HEK293 (cell line): Measurements from ENCODE around the gene IFI27L1.

Source experiments
- CTCF ChIA-PET: fragments of 350-600 bp; formaldehyde crosslinking; extraction: SDS; loops from one replicate; lab custom pipeline; 2021; ENCODE audit warnings: antibody characterized with exemption; lab: Yijun Ruan, JAX
- POLR2A ChIA-PET: fragments of 300-600 bp; formaldehyde crosslinking; extraction: SDS; loops from one replicate; lab custom pipeline; 2020; ENCODE audit warnings: antibody characterized with exemption, inconsistent platforms; lab: Yijun Ruan, JAX
- H3K27ac ChIP-seq: fragments of 200-500 bp; sonication (Bioruptor generic); 2 replicates; pipeline ENCODE4 v1.5.1; 2014; ENCODE audit warnings: low read depth, low read length, control low read depth, inconsistent platforms; ENCODE audit errors: extremely low read depth
- H3K36me3 ChIP-seq, 2 experiments: fragments of 200-500 bp in 1 of 2; sonication (Bioruptor generic) in 1 of 2; 1 replicate in 1 of 2; 2 replicates in 1 of 2; pipeline ENCODE4 v1.5.1; 2014 to 2017; ENCODE audit warnings: inconsistent platforms in 2 of 2, low read length in 2 of 2; ENCODE audit not compliant: control insufficient read depth in 2 of 2, insufficient read depth in 1 of 2
- H3K4me1 ChIP-seq: fragments of 200-500 bp; sonication (Bioruptor generic); 2 replicates; pipeline ENCODE4 v1.5.1; 2014; ENCODE audit warnings: mild to moderate bottlenecking, low read length, inconsistent platforms; ENCODE audit not compliant: control insufficient read depth, insufficient read depth
- H3K4me3 ChIP-seq: 2 replicates; pipeline ENCODE4 v1.5.1; 2011; ENCODE audit warnings: low read depth, mild to moderate bottlenecking, control low read depth, low read length, moderate library complexity
- H3K9me3 ChIP-seq: fragments of 200-500 bp; sonication (Bioruptor generic); 2 replicates; pipeline ENCODE4 v1.5.1; 2014; ENCODE audit warnings: low read depth, low read length, inconsistent platforms; ENCODE audit not compliant: control insufficient read depth, insufficient read depth
- BCL11B ChIP-seq: fragments of 450-650 bp; formaldehyde crosslinking; IDR thresholded peaks from 2 replicates; pipeline ENCODE4 v1.5.1; 2016; ENCODE audit warnings: low read depth, missing biosample characterization, missing genetic modification characterization
- GLI2 ChIP-seq: fragments of 450-650 bp; formaldehyde crosslinking; IDR thresholded peaks from 2 replicates; pipeline ENCODE4; 2017; ENCODE audit warnings: missing biosample characterization, missing genetic modification characterization, low read depth, borderline replicate concordance
- GLIS1 ChIP-seq: fragments of 450-650 bp; formaldehyde crosslinking; IDR thresholded peaks from 2 replicates; pipeline ENCODE4 v1.5.1; 2016; ENCODE audit warnings: missing biosample characterization, missing genetic modification characterization
- KLF1 ChIP-seq: fragments of 450-650 bp; formaldehyde crosslinking; IDR thresholded peaks from 2 replicates; pipeline ENCODE4 v1.5.1; 2016; ENCODE audit warnings: missing biosample characterization, missing genetic modification characterization
- KLF16 ChIP-seq: fragments of 450-650 bp; formaldehyde crosslinking; IDR thresholded peaks from 2 replicates; pipeline ENCODE4 v1.5.1; 2017; ENCODE audit warnings: missing biosample characterization, missing genetic modification characterization
- KLF17 ChIP-seq: fragments of 450-650 bp; formaldehyde crosslinking; IDR thresholded peaks from 2 replicates; pipeline ENCODE4 v1.5.1; 2016; ENCODE audit warnings: missing biosample characterization, missing genetic modification characterization
- TCF7L2 ChIP-seq: IDR thresholded peaks from 2 replicates; pipeline ENCODE4 v1.6.1; 2011; ENCODE audit warnings: low read depth, mild to moderate bottlenecking, inconsistent platforms, low read length, moderate library complexity, borderline replicate concordance
- ZFHX2 ChIP-seq: fragments of 450-650 bp; formaldehyde crosslinking; conservative IDR thresholded peaks from 2 replicates; pipeline ENCODE4 v1.5.1; 2016; ENCODE audit warnings: missing biosample characterization, missing genetic modification characterization
- ZIC2 ChIP-seq: fragments of 450-650 bp; formaldehyde crosslinking; IDR thresholded peaks from 2 replicates; pipeline ENCODE4 v1.5.1; 2016; ENCODE audit warnings: missing biosample characterization, missing genetic modification characterization
- ZNF133 ChIP-seq: fragments of 450-650 bp; formaldehyde crosslinking; IDR thresholded peaks from 2 replicates; pipeline ENCODE4 v1.5.1; 2016; ENCODE audit warnings: missing biosample characterization, missing genetic modification characterization
- ZNF140 ChIP-seq: fragments of 450-650 bp; formaldehyde crosslinking; IDR thresholded peaks from 2 replicates; pipeline ENCODE4 v1.5.1; 2016; ENCODE audit warnings: missing biosample characterization, missing genetic modification characterization
- ZNF169 ChIP-seq: fragments of 450-650 bp; formaldehyde crosslinking; IDR thresholded peaks from 2 replicates; pipeline ENCODE4 v1.5.1; 2016; ENCODE audit warnings: missing biosample characterization, missing genetic modification characterization
- ZNF266 ChIP-seq: fragments of 450-650 bp; formaldehyde crosslinking; IDR thresholded peaks from 2 replicates; pipeline ENCODE4 v1.5.1; 2016; ENCODE audit warnings: missing biosample characterization, missing genetic modification characterization, low read depth
- ZNF274 ChIP-seq, 2 experiments: fragments of 200-500 bp in 1 of 2; fragments of 450-650 bp in 1 of 2; sonication (Bioruptor generic) in 1 of 2; formaldehyde crosslinking in 1 of 2; IDR thresholded peaks; 2 replicates each; pipeline versions ENCODE4 v1.5.1 to v1.6.1; 2014 to 2016; ENCODE audit warnings: borderline replicate concordance in 1 of 2, inconsistent platforms in 1 of 2, low read length in 1 of 2, missing biosample characterization in 1 of 2, missing genetic modification characterization in 1 of 2
- ZNF354C ChIP-seq: fragments of 450-650 bp; formaldehyde crosslinking; IDR thresholded peaks from 2 replicates; pipeline ENCODE4 v1.5.1; 2016; ENCODE audit warnings: missing biosample characterization, missing genetic modification characterization, low read depth, borderline replicate concordance
- ZNF518A ChIP-seq: fragments of 450-650 bp; formaldehyde crosslinking; conservative IDR thresholded peaks from 2 replicates; pipeline ENCODE4 v1.5.1; 2016; ENCODE audit warnings: low read depth, missing biosample characterization, missing genetic modification characterization
- ZNF624 ChIP-seq: fragments of 450-650 bp; formaldehyde crosslinking; IDR thresholded peaks from 2 replicates; pipeline ENCODE4 v1.5.1; 2017; ENCODE audit warnings: missing biosample characterization, missing genetic modification characterization
- ZSCAN16 ChIP-seq: fragments of 450-650 bp; formaldehyde crosslinking; IDR thresholded peaks from 2 replicates; pipeline ENCODE4 v1.5.1; 2016; ENCODE audit warnings: missing biosample characterization, missing genetic modification characterization
- ZSCAN23 ChIP-seq: fragments of 450-650 bp; formaldehyde crosslinking; IDR thresholded peaks from 2 replicates; pipeline ENCODE4 v1.5.1; 2016; ENCODE audit warnings: missing biosample characterization, missing genetic modification characterization
- TF ChIP-seq, protein P1 (sequence below): sonication (generic); formaldehyde crosslinking; IDR thresholded peaks from 2 replicates; pipeline ENCODE4 v1.8.1; 2022; ENCODE audit warnings: mild to moderate bottlenecking, moderate library complexity, missing genetic modification reagents
- TF ChIP-seq, protein P2 (sequence below): fragments of 450-650 bp; formaldehyde crosslinking; IDR thresholded peaks from 2 replicates; pipeline ENCODE4 v1.5.1; 2016; ENCODE audit warnings: missing biosample characterization, missing genetic modification characterization, low read depth

Gene IFI27L1

DNA sequence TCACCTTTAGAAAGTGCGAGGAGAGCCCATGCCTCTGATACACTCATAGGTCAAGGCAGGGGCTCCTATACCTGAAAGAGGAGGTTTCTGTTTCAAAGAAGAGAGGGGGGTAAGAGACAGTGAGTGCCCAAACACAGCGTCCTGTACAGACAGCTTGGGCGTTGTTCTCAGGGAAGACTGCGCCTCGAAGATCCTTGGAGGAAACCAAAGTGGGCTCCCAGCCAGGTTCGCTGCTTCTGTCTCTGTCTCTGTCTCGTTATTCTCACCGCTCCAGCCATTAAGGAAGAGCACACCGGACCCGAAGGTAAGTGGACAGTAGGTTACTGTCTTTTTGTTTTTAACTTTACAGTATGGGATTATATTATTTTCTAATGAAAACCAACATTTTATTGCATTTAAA lies 23.6 kb downstream of the IFI27L1 start (continued):
- TF ChIP-seq, protein P1, sequence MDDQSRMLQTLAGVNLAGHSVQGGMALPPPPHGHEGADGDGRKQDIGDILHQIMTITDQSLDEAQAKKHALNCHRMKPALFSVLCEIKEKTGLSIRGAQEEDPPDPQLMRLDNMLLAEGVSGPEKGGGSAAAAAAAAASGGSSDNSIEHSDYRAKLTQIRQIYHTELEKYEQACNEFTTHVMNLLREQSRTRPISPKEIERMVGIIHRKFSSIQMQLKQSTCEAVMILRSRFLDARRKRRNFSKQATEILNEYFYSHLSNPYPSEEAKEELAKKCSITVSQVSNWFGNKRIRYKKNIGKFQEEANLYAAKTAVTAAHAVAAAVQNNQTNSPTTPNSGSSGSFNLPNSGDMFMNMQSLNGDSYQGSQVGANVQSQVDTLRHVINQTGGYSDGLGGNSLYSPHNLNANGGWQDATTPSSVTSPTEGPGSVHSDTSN (CRISPR knock-in tag) = no peak
- no peak for TF ChIP-seq ZNF266 (tag by site-specific recombination)
- TF ChIP-seq GLI2 (tag by site-specific recombination) = no peak
- TF ChIP-seq ZNF624 (tag by site-specific recombination) = no peak

DNA sequence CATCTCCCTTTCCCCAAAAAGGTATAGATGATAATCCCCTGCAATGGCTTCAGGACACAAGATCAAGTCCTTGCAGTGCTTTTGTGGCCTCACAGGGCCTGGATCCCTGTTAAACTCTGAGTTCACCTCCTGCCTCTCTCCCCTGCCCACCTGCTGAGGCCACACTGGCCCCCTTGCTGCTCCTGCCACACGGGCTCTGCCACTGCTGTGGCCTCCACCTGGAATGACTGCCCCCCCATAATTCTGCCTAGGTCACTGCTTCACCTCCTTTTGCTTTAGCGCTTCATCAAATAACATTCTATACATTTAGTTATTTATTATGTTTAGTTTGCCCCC lies 28.8 kb downstream of the IFI27L1 start:
- Histone ChIP-seq H3K27ac (no peak overlapping the region), H3K4me1 (peaks cover 3% of the 10 kb centered on the region; the same call in 1 of the 2 replicates), H3K36me3 (no peaks in the 10 kb centered on the region), H3K9me3 (no peaks in the 10 kb centered on the region), H3K4me3 (no peak overlapping the region)
- TF ChIP-seq ZIC2 = peak; percentile 76
- TF ChIP-seq GLI2 (tag by site-specific recombination) = no peak
- peak; percentile 94 for TF ChIP-seq GLIS1
- ChIA-PET POLR2A (no interaction called here), CTCF (interaction anchor here (0.8 to 1.1 kb wide), 2 partner anchors 27 to 46 kb away, joined by 3 read pairs; no protein-coding TSS in a partner anchor)

DNA sequence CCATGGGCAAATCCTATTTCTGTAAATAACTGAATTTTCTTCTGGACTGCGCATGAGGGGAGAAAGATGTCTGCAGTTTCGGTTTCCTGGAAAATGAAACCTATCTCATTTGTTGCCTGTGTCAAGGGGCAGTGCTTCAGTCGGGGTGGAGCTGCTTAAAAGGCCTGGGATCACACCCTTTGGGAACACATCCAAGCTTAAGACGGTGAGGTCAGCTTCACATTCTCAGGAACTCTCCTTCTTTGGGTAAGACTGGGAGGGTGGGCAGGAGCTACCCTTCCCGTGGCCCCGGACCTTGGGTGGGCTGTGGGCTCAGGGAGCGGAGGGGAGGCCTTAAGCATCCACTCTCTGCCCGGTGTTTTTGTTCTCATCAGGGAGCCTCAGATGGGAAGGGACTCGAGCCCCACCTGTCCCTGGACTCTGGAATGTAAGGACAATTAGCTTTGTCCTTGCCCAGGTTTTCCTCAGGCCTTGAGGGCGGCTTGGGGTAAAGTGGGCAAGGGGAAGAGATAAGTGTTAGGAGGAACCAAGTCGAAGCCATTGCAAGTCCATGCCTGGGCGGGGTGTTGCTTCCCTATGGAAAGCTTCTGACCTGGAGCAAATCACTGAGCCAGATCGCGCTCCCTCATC lies 29.6 kb downstream of the IFI27L1 start, which contains the start of gene IFI27:
IFI27 (plus strand) TSS at position 185 of the 630 bp plus-strand sequence.
- no peak within 1 kb of the TSS for H3K4me3 ChIP-seq

More for the DNA sequence above, 29.6 kb downstream of the IFI27L1 start, which contains the start of gene IFI27:
- Histone ChIP-seq H3K27ac (no peak within 1 kb of the TSS), H3K9me3 (no peaks in the 10 kb centered on the region), H3K36me3 (no peaks in the 10 kb centered on the region), H3K4me1 (peaks cover 3% of the 10 kb centered on the region; the same call in 1 of the 2 replicates)
- no peak for TF ChIP-seq ZSCAN16 (tag by site-specific recombination)
- no peak for TF ChIP-seq ZFHX2
- no peak for TF ChIP-seq TCF7L2
- no peak for TF ChIP-seq ZNF140
- no peak for TF ChIP-seq ZNF274 (IDR thresholded peaks at IDR 0.05; ENCODE audit: low read length)
- TF ChIP-seq ZNF274 (tag by site-specific recombination; IDR thresholded peaks at IDR 0.05; ENCODE audit: borderline replicate concordance) = no peak
- no peak for TF ChIP-seq ZNF169 (tag by site-specific recombination)
- TF ChIP-seq ZNF133 = no peak
- TF ChIP-seq, protein P2, sequence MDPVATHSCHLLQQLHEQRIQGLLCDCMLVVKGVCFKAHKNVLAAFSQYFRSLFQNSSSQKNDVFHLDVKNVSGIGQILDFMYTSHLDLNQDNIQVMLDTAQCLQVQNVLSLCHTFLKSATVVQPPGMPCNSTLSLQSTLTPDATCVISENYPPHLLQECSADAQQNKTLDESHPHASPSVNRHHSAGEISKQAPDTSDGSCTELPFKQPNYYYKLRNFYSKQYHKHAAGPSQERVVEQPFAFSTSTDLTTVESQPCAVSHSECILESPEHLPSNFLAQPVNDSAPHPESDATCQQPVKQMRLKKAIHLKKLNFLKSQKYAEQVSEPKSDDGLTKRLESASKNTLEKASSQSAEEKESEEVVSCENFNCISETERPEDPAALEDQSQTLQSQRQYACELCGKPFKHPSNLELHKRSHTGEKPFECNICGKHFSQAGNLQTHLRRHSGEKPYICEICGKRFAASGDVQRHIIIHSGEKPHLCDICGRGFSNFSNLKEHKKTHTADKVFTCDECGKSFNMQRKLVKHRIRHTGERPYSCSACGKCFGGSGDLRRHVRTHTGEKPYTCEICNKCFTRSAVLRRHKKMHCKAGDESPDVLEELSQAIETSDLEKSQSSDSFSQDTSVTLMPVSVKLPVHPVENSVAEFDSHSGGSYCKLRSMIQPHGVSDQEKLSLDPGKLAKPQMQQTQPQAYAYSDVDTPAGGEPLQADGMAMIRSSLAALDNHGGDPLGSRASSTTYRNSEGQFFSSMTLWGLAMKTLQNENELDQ = no peak
- no peak for TF ChIP-seq BCL11B (tag by site-specific recombination)
- peak; percentile 68 for TF ChIP-seq KLF17 (tag by site-specific recombination)
- TF ChIP-seq KLF16 (tag by site-specific recombination) = no peak
- 0 out of 2 replicates have a peak, but pooled peaks have one; percentile 54 for TF ChIP-seq KLF1 (tag by site-specific recombination)
- TF ChIP-seq, protein P1 (CRISPR knock-in tag) = no peak
- no peak for TF ChIP-seq ZSCAN23 (tag by site-specific recombination)
- TF ChIP-seq ZNF518A = no peak
- TF ChIP-seq ZNF354C (tag by site-specific recombination) = no peak
- CTCF ChIA-PET = interaction anchor here (0.7 to 1.2 kb wide), 2 partner anchors 21 to 456 kb away, joined by 3 to 7 read pairs; no protein-coding TSS in a partner anchor
- POLR2A ChIA-PET = no interaction called here
